Activated CD4-positive, alpha-beta T cell treated with anti-CD3 and anti-CD28 coated beads, Interleukin-2, Interleukin-4, amounts not matched to agents 100 ng/mL and 50 ng/mL, durations not matched to agents 16 hours and 8 hours (primary cell): ENCODE measurements around the gene VPS39.
"Not testable (repeated sequence)": the region's sequence is repeated elsewhere in the genome, so short reads cannot be mapped to it uniquely, and the experiment has no call there.

ENCODE experiments used
- DNase-seq: peaks from one replicate; pipeline ENCODE4 v3.0.0-alpha.2; 2020; ENCODE audit warnings: low spot score

Gene VPS39

GRCh38 chr15:42207674-42208579 is at the start of gene VPS39:
Gene VPS39 (minus strand): TSS chr15:42208304. CDS start chr15:42208153, 151 bp downstream.
- peak; percentile 87 for DNase-seq

- no peak for DNase-seq
Measured at GRCh38 chr15:42253300-42253699, 45.2 kb upstream of the VPS39 start.

- DNase-seq, result no peak
Measured at GRCh38 chr15:42240823-42241222, 32.7 kb upstream of the VPS39 start.

- DNase-seq, result no peak
Measured at GRCh38 chr15:42239528-42240182, 31.6 kb upstream of the VPS39 start.

GRCh38 chr15:42233107-42233506 is 25.0 kb upstream of the VPS39 start:
- no peak for DNase-seq

- DNase-seq, result no peak
Measured at GRCh38 chr15:42232606-42233005, 24.5 kb upstream of the VPS39 start.

GRCh38 chr15:42231088-42231487 is 23.0 kb upstream of the VPS39 start:
- no peak for DNase-seq

GRCh38 chr15:42228981-42229380 is 20.9 kb upstream of the VPS39 start:
- DNase-seq, result not testable (repeated sequence)

GRCh38 chr15:42228036-42228435 is 19.9 kb upstream of the VPS39 start:
- DNase-seq, result no peak

- no peak for DNase-seq
Measured at GRCh38 chr15:42226648-42227047, 18.5 kb upstream of the VPS39 start.

GRCh38 chr15:42220216-42220615 is 12.1 kb upstream of the VPS39 start:
- no peak for DNase-seq

GRCh38 chr15:42218953-42219592 is 11.0 kb upstream of the VPS39 start:
- DNase-seq, result no peak

- DNase-seq, result no peak
Measured at GRCh38 chr15:42217568-42217967, 9.5 kb upstream of the VPS39 start.

- DNase-seq, result no peak
Measured at GRCh38 chr15:42215913-42216829, 8.1 kb upstream of the VPS39 start.

GRCh38 chr15:42214600-42214999 is 6.5 kb upstream of the VPS39 start:
- no peak for DNase-seq

- no peak for DNase-seq
Measured at GRCh38 chr15:42213511-42213910, 5.4 kb upstream of the VPS39 start.

GRCh38 chr15:42210696-42211095 is 2.6 kb upstream of the VPS39 start:
- DNase-seq, result no peak

- DNase-seq, result no peak
Measured at GRCh38 chr15:42206406-42206805, 1.7 kb downstream of the VPS39 start.

GRCh38 chr15:42203891-42204290 is 4.2 kb downstream of the VPS39 start:
- DNase-seq, result no peak

- DNase-seq, result no peak
Measured at GRCh38 chr15:42202653-42203052, 5.5 kb downstream of the VPS39 start.

- no peak for DNase-seq
Measured at GRCh38 chr15:42201801-42202200, 6.3 kb downstream of the VPS39 start.

GRCh38 chr15:42199126-42199525 is 9.0 kb downstream of the VPS39 start:
- no peak for DNase-seq
